HFF-Myc (cell line): ENCODE data around the gene SCLY.

Experiments
- DNase-seq: peaks from one replicate; pipeline ENCODE4 v3.0.0-alpha.2; 2011; ENCODE audit warnings: low read depth; ENCODE audit errors: extremely low read depth
- H3K4me3 ChIP-seq: replicated peaks from 2 replicates; pipeline ENCODE4 v1.5.1; 2011; ENCODE audit warnings: low read depth, mild to moderate bottlenecking, control low read depth, low read length
- CTCF ChIP-seq: IDR thresholded peaks from 2 replicates; pipeline ENCODE4 v1.5.1; 2012; ENCODE audit warnings: mild to moderate bottlenecking, low read depth, low read length, control low read depth; ENCODE audit errors: missing control alignments

Gene SCLY

GRCh38 chr2:238060542-238061314, at the start of gene SCLY:
Gene SCLY (plus strand): TSS chr2:238061001. CDS start chr2:238061055, 54 bp downstream.
- DNase-seq, result peak; percentile 72
- H3K4me3 ChIP-seq, result peak within 1 kb of the TSS; percentile 98
- no peak for TF ChIP-seq CTCF

- DNase-seq, result no peak
These were observed 47.0 kb upstream of the SCLY start for GRCh38 chr2:238013806-238014205.

GRCh38 chr2:238015705-238016104, 45.1 kb upstream of the SCLY start:
- H3K4me3 ChIP-seq, result no peak overlapping the region
- no peak for DNase-seq
- peak; percentile 20 for TF ChIP-seq CTCF

More at GRCh38 chr2:238013806-238014205, 47.0 kb upstream of the SCLY start:
- TF ChIP-seq CTCF, result no peak
- H3K4me3 ChIP-seq, result no peak overlapping the region

GRCh38 chr2:238016526-238016925, 44.3 kb upstream of the SCLY start:
- no peak overlapping the region for H3K4me3 ChIP-seq
- DNase-seq, result no peak
- TF ChIP-seq CTCF, result no peak

- H3K4me3 ChIP-seq, result no peak overlapping the region
- DNase-seq, result no peak
- no peak for TF ChIP-seq CTCF
These were observed 40.8 kb upstream of the SCLY start for GRCh38 chr2:238019962-238020361.

- no peak for DNase-seq
- no peak for TF ChIP-seq CTCF
- H3K4me3 ChIP-seq, result no peak overlapping the region
These were observed 40.0 kb upstream of the SCLY start for GRCh38 chr2:238020816-238021215.
